Measurements from ENCODE around the gene GPATCH11. TPM values are rescaled to one million over a fixed set of nuclear protein-coding genes. Genes with fewer than 3 reads are reported as not detected.

Gene GPATCH11
- polyA plus RNA-seq, 1 experiment: 2.0 TPM

DNA sequence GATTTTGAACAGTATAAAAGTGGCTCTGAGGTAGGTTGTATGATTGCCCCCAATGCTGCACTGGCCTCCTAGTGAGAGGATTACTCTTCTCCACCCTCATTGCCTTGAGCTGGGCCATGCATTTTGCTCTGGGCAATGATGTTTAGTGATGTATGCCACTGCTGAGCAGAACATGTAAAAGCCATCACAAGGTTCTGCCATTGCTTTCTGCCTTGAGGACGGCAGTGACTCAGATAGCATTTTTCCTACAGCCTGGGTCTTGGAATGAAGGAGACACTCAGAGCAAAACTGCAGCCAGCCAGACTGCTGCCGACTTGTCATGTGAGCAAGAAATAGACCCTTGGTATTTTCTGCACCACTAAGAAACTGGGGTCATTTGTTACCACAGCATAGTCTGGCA lies 27.6 kb downstream of the GPATCH11 start:
- CTCF ChIA-PET: interaction anchor here (0.7 kb wide), 1 partner anchor 8 kb away, joined by 3 read pairs; no protein-coding TSS in a partner anchor

GRCh38 chr2:37117566-37117965 lies 33.2 kb downstream of the GPATCH11 start:
- TF ChIP-seq, protein P1, sequence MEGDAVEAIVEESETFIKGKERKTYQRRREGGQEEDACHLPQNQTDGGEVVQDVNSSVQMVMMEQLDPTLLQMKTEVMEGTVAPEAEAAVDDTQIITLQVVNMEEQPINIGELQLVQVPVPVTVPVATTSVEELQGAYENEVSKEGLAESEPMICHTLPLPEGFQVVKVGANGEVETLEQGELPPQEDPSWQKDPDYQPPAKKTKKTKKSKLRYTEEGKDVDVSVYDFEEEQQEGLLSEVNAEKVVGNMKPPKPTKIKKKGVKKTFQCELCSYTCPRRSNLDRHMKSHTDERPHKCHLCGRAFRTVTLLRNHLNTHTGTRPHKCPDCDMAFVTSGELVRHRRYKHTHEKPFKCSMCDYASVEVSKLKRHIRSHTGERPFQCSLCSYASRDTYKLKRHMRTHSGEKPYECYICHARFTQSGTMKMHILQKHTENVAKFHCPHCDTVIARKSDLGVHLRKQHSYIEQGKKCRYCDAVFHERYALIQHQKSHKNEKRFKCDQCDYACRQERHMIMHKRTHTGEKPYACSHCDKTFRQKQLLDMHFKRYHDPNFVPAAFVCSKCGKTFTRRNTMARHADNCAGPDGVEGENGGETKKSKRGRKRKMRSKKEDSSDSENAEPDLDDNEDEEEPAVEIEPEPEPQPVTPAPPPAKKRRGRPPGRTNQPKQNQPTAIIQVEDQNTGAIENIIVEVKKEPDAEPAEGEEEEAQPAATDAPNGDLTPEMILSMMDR (IDR thresholded peaks at IDR 0.05; ENCODE audit: insufficient read depth, low read depth, low read length): no peak
- ChIA-PET POLR2A (no interaction called here), CTCF (interaction anchor here (1.0 to 1.7 kb wide), 2 partner anchors 15 to 54 kb away, joined by 3 read pairs; no protein-coding TSS in a partner anchor)
- no peaks in the 10 kb centered on the region for H3K36me3 ChIP-seq (ENCODE audit: control insufficient read depth, insufficient read depth, low read length)
- no peak overlapping the region for H3K4me3 ChIP-seq (ENCODE audit: low read depth, low read length)
- DNase-seq (ENCODE audit: low read depth): no peak
- no peaks in the 10 kb centered on the region for H3K27me3 ChIP-seq (ENCODE audit: control insufficient read depth, insufficient read depth, low read length)

More for the DNA sequence above, 27.6 kb downstream of the GPATCH11 start:
- TF ChIP-seq, protein P1 (IDR thresholded peaks at IDR 0.05; ENCODE audit: insufficient read depth, low read depth, low read length): no peak
- Histone ChIP-seq H3K4me3 (ENCODE audit: low read depth, low read length) (no peak overlapping the region), H3K27me3 (ENCODE audit: control insufficient read depth, insufficient read depth, low read length) (no peaks in the 10 kb centered on the region), H3K36me3 (ENCODE audit: control insufficient read depth, insufficient read depth, low read length) (peaks cover 9% of the 10 kb centered on the region)
- POLR2A ChIA-PET: no interaction called here
- DNase-seq (ENCODE audit: low read depth): no peak

DNA sequence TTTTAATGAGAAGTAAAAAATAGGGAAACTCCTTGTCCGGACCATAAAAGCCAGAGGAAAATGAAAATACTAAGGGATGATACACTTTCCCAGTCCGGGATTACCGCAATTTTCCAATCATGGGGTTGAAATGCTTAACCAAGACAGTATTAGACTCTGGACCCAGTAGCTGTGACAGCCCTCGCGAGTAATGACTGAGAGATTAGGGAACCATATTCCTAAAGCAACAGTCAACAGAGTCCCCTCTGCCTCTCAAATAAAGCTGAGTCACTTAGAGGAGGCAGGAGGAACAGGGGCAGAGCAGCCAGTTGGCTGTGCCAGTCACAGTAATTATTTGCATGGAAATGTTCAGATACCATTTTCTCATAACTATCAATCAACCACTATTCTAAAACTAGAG lies 34.8 kb downstream of the GPATCH11 start:
- ChIA-PET CTCF (interaction anchor here (0.5 kb wide), 1 partner anchor 182 kb away, joined by 3 read pairs; no protein-coding TSS in a partner anchor), POLR2A (interaction anchor here (0.5 kb wide), 1 partner anchor 85 kb away, joined by 3 read pairs; no protein-coding TSS in a partner anchor)
- TF ChIP-seq, protein P1 (IDR thresholded peaks at IDR 0.05; ENCODE audit: insufficient read depth, low read depth, low read length): no peak
- DNase-seq (ENCODE audit: low read depth): no peak
- Histone ChIP-seq H3K36me3 (ENCODE audit: control insufficient read depth, insufficient read depth, low read length) (peaks cover 4% of the 10 kb centered on the region; the same call in 1 of the 2 replicates), H3K27me3 (ENCODE audit: control insufficient read depth, insufficient read depth, low read length) (no peaks in the 10 kb centered on the region), H3K4me3 (ENCODE audit: low read depth, low read length) (no peak overlapping the region)

DNA sequence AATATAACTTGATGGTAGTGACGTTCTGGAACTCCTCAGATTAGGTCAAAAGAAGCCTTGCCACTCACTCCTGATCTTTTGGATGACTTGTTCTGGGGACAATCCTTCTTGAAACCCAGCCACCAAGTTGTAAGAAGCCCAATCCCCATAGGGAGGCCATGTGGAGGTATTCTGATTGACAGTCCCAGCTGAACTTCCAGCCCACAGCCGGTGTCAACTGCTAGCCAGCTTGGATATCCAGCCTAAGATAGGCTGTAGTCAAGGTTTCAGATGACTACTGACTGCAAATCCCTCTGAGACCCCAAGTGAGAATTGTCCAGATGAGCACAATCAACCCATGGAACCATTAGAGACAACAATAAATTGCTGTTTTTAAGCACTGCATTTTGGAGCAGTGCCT lies 41.1 kb downstream of the GPATCH11 start:
- H3K27me3 ChIP-seq (ENCODE audit: control insufficient read depth, insufficient read depth, low read length): no peaks in the 10 kb centered on the region
- CTCF ChIA-PET: no interaction called here
- POLR2A ChIA-PET: no interaction called here
- DNase-seq (ENCODE audit: low read depth): no peak
- TF ChIP-seq, protein P1 (IDR thresholded peaks at IDR 0.05; ENCODE audit: insufficient read depth, low read depth, low read length): no peak
- H3K4me3 ChIP-seq (ENCODE audit: low read depth, low read length): no peak overlapping the region
- H3K36me3 ChIP-seq (ENCODE audit: control insufficient read depth, insufficient read depth, low read length): peaks cover 7% of the 10 kb centered on the region

- POLR2A ChIA-PET: no interaction called here
- peaks cover 12% of the 10 kb centered on the region for H3K36me3 ChIP-seq (ENCODE audit: control insufficient read depth, insufficient read depth, low read length)
- TF ChIP-seq, protein P1 (IDR thresholded peaks at IDR 0.05; ENCODE audit: insufficient read depth, low read depth, low read length): no peak
- CTCF ChIA-PET: interaction anchor here (0.9 kb wide), 2 partner anchors 16 to 22 kb away, joined by 3 to 4 read pairs; no protein-coding TSS in a partner anchor
- H3K4me3 ChIP-seq (ENCODE audit: low read depth, low read length): no peak overlapping the region
- no peak for DNase-seq (ENCODE audit: low read depth)
- no peaks in the 10 kb centered on the region for H3K27me3 ChIP-seq (ENCODE audit: control insufficient read depth, insufficient read depth, low read length)
These were observed 48.6 kb downstream of the GPATCH11 start for GRCh38 chr2:37132914-37133313.
